Measurements from ENCODE around the gene MMP20.

DNA sequence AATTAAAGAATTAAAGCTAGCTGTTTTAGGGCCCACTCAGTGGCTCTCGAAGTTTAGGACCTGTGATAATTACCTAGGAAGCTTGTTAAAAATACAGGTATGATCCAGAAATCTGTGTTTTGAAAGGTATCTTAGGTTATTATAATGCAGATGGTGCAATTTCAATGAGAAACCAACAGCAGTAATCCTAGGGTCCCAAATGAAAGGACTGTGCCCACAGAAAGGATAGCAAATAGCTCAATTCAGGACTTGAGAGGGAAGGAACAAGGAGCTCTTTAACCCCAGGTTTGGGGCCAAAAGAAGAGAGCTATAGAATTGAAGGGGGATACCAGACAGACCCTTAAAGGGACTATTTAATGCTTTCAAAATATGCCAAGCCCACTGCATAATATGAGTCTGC is 11.7 kb downstream of the MMP20 start:
- TF ChIP-seq CTCF (IDR thresholded peaks at IDR 0.05) (no peak), POLR2A (IDR thresholded peaks at IDR 0.05) (no peak), POLR2AphosphoS5 (IDR thresholded peaks at IDR 0.05) (no peak)
